GM06990 (cell line): ENCODE results near the gene LMX1A.

Source experiments
- DNase-seq: peaks from one replicate; pipeline ENCODE4 v3.0.0-alpha.2; 2011; ENCODE audit not compliant: insufficient read length; ENCODE audit errors: extremely low read depth
- H3K27me3 ChIP-seq: replicated peaks from 2 replicates; pipeline ENCODE4 v1.6.0; 2011; ENCODE audit warnings: low read length; ENCODE audit not compliant: control insufficient read depth, insufficient read depth
- H3K36me3 ChIP-seq: 2 replicates; pipeline ENCODE4 v1.5.1; 2011; ENCODE audit warnings: low read length; ENCODE audit not compliant: control insufficient read depth, insufficient read depth
- H3K4me3 ChIP-seq: replicated peaks from 2 replicates; pipeline ENCODE4 v1.5.1; 2011; ENCODE audit warnings: low read depth, mild to moderate bottlenecking, control low read depth, low read length
- CTCF ChIP-seq: IDR thresholded peaks from 2 replicates; pipeline ENCODE4 v1.5.1; 2011; ENCODE audit warnings: low read length, control low read depth, mild to moderate bottlenecking, inconsistent platforms; ENCODE audit not compliant: insufficient read depth, poor library complexity, severe bottlenecking

The LMX1A gene

GRCh38 chr1:165217958-165218357, 138.6 kb downstream of the LMX1A start:
- Histone ChIP-seq H3K27me3 (no peaks in the 10 kb centered on the region; the same call in 1 of the 2 replicates), H3K36me3 (no peaks in the 10 kb centered on the region), H3K4me3 (no peak overlapping the region)
- no peak for DNase-seq
- TF ChIP-seq CTCF = no peak

DNA sequence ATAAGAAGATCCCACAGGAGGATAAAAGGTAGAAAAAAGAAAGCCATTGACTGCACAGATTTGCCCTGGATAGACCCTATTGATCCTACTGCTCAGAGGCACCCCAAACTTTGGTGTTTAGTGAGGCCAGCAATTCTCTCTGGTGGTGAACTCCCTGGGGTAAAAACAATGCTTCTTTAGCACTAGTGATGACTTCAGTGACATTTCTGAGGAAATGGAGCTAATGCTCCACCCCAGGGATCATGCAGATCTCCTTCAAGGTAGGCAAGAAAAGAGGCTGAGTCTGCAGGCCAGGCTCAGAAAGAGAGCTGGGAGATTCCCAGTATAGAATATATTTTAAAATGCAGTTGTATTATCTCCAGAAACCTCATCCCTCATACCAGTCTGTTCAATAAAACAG, 140.3 kb downstream of the LMX1A start:
- no peak for DNase-seq
- no peak for TF ChIP-seq CTCF
- no peak overlapping the region for H3K4me3 ChIP-seq

DNA sequence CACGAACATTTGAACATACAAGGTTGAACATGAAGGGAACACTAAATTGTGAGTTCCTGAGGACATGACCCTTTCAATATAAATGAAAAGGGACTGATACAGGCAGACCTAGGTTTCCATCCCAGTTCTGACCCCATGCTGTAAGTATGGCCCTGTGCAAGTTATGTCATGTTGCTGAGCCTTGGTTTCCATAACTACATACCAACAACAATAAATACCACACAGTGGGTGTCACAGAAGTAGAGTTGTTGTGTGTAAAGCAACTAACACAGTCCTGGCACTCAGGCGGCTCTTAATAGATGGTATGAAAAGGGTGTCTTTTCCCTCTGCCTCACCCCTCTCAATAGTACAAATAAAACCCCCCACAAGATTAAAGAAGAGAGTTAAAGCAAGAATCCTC, 140.8 kb downstream of the LMX1A start:
- Histone ChIP-seq H3K36me3 (no peaks in the 10 kb centered on the region), H3K27me3 (no peaks in the 10 kb centered on the region; the same call in 1 of the 2 replicates), H3K4me3 (no peak overlapping the region)
- no peak for TF ChIP-seq CTCF
- DNase-seq = no peak

More for the DNA sequence above, 140.3 kb downstream of the LMX1A start:
- Histone ChIP-seq H3K27me3 (no peaks in the 10 kb centered on the region; the same call in 1 of the 2 replicates), H3K36me3 (no peaks in the 10 kb centered on the region)

GRCh38 chr1:165212229-165212628, 144.3 kb downstream of the LMX1A start:
- no peak for TF ChIP-seq CTCF
- no peaks in the 10 kb centered on the region for H3K27me3 ChIP-seq
- no peaks in the 10 kb centered on the region for H3K36me3 ChIP-seq
- DNase-seq = no peak
- H3K4me3 ChIP-seq = no peak overlapping the region

GRCh38 chr1:165207853-165208515, 148.5 kb downstream of the LMX1A start:
- H3K27me3 ChIP-seq = no peaks in the 10 kb centered on the region
- H3K36me3 ChIP-seq = no peaks in the 10 kb centered on the region
- TF ChIP-seq CTCF = no peak
- no peak overlapping the region for H3K4me3 ChIP-seq
- DNase-seq = no peak

DNA sequence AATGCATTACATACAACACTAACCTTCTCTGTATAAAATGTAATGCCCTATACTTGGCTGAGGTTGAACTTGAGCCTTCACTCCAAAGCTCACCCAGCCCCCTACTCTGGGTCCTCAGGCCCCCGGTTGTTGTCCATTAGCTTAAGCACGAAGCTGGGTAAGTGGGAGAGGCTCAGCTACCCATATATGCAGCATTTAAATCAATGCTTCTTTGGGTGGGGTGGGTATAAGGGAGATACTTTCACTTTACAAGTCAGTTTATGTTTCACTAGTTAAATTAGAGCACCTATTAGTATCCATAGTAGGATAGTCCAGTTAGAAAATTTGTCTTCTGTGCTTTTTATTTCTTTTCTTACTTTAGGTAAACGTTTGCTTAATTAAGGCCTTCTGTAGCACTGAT, 151.4 kb downstream of the LMX1A start:
- H3K4me3 ChIP-seq = no peak overlapping the region
- no peaks in the 10 kb centered on the region for H3K27me3 ChIP-seq
- no peak for DNase-seq
- TF ChIP-seq CTCF = no peak
- H3K36me3 ChIP-seq = no peaks in the 10 kb centered on the region
